GM18907 (cell line): ENCODE data around the gene TAS2R41.

ENCODE experiments used
- ATAC-seq: cut with Tn5 transposase; IDR thresholded peaks from one replicate; pipeline ENCODE4 v1.9.1; 2021; ENCODE audit warnings: mild to moderate bottlenecking, moderate library complexity; ENCODE audit not compliant: unreplicated experiment

The TAS2R41 gene

DNA sequence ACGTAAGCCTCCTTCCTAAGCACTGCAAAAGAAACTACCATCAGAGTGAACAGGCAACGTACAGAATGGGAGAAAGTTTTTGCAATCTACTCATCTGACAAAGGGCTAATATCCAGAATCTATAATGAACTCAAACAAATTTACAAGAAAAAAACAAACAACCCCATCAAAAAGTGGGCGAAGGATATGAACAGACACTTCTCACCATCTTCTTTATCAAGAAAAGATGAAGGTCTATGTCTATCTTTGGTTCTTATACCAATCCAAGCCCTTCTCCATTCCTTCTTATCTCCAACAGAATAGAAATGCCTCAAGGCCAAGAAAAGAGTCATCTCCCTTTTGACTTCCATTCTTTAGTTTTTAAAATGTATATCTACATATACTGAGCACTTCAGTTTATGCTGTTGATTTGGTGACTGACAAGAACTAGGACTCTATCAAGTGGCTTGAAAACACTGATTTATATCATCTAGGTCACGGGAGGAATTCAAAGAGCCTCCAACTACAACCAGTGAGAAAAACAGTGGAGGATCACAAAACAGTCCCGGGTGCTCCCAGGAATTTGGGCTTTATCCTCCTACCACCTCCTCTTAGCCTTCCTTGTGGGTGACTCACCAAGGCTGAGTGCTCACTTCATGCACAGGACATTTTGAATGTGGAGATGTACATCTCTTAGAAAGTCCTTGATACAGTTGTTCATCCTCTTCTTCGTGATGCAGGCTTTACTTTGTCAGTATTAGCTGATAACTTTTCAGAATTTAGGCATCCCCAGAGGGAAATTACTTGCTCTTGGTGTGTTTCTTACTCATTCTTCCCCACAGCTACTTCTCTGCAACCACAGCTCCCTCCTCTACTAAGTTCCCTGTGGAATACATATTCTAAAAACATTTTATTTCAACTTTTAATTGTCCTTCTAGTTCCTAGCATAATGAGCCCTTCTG, 15.4 kb downstream of the TAS2R41 start:
- no peak for ATAC-seq

DNA sequence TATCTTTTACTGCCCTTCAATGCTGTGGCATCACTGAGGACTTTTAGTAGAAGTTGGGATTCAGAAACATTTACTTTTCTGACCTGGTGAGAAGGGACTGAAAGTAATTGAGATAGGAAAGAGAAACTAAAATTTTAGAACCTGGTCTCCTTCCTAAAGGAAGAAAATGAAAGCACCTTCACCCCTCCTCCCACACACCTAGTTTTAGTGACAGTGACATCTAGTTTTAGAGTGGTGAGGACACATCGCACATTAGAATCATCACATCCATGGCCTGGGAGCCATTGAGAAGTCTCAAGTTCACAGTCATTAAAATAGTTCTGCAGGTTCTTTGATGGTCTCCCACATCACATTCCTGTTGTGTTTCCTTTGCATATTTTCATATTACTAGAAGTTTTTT, 16.1 kb downstream of the TAS2R41 start:
- no peak for ATAC-seq

DNA sequence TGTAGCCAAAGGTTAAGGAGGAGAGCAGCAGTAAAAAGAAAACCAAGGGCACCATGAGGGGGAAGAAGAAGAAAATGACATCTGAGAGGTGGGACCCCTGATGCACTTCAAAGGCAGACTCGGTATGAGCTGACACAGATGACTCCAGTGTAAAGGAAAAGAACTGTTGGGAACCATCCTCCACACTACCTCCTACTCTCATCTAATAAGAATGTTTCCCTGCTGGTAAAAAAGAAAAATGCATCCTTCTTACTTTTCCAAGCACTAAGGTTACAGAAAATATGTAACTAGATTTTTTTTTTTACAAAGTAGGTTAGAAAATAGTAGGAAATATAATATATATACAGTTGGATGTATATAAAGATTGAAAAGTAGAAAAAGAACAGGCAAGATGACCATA, 16.9 kb downstream of the TAS2R41 start:
- no peak for ATAC-seq

DNA sequence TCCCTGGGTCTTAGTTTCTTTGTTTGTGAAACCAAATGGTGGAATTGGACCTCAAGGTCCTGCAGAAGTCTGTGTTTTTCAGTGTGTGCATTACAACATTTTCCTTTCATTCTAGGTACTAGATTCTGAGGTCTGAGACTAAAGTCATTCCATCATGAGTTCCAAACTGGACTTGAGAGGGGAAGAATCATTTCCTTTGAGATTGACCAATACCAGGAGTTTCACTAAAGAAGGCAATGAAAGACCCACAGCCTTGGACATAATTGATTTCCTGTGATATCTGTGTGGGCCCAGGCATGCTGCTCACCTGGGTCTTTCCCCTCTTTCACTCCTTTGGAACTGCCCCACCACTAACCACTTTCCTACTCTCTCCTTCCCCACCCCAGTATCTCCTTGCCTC, 18.2 kb downstream of the TAS2R41 start:
- no peak for ATAC-seq

DNA sequence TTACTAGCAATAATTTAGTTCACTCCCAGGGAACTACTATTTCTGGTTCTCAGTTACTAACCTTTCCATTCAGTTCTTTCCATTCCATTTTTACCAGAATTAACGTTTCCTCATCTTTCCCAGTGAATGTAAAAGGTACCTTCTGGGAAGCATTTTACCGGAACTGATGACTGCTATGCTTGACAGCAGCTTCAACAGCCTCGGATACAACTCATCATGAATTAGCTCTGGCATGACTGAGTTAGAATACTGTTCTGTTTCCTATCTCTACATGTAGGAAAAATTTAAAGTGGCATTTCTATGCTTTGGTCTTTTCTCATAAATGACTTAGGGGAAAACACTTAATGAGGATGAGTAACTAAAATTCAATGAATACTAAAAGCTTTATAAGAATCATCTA, 18.6 kb downstream of the TAS2R41 start:
- ATAC-seq = no peak

DNA sequence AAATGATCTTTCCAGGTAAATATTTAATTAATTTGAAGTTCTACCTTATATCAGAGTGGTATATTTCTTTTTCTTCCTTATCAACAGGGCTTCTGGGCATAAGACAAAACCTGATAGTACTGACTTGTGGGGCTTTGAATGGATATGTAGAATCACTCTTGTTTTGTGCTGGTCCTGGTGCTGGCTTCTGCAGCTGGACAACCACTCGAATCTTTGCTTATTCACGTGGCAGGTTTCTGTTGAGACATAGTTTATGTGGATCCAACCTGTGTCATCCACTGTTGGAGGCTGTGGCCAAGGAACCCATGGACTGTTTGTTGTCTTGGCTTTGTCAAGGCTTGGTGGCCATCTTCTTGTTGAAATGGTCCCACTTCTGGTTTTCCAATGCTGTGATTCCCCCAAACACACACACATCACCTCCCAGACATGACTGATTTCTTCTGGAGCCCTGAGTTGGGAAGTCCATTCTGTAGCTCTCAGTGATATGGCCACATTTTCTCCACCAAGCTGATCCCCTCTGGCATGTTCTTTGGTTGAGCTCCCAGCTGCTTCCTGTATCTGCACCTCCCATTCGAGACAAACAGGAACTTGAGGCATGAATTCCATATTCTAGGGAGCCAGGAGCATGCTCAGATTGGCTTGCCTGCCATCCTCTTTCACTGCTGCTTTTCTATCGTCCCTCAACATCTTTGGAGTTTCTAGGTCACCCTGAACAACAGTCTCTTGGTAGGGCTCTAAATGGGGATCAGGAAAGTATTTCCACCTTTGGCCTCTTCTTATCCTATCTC, 19.5 kb downstream of the TAS2R41 start:
- ATAC-seq = no peak

DNA sequence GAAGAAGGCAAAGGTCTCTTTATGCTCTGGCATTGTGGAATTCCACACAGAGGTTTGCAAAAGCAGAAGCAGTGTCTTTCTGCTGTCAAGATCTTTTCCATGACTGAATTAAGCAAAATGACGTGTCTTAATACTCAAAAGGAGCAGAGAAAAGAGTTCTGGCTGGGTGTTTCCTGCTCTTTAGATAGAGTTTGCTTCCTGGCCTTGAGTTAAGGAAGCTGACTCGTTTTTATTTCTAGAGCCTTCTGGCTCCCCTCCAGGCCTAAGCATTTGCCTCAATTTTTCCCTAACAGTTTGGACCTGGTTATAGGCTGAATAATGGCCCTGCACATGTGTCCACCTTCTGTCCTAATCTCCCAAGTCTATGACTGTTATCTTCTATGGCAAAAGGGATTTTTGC, 21.6 kb downstream of the TAS2R41 start:
- ATAC-seq = no peak

DNA sequence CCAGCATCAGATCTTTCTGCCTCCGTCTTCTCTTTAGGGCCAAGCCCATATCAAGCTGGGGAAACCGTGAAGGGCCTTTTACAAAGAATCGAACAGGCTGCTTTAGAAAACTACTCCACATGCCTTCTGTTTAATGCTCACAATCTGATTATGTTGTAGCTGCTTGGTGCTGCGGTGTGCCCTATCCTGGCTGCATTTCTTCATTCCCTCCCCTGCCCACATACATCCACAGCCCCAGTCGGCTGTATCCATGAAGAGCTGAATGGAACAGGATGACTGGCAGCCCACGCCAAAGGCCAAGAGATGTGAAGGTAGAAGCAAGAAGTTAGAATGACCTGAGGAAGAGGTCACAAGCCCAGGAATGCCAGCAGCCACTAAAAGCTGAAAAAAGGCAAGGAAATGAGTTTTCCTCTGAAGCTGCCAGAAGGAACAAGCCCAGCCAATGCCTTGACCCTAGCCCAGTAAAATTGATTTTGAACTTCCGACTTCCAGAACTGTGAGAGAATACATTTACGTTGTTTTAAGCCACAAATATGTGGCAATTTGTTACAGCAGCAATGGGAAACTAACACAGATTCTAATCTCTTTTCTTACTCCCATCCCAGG, 22.2 kb downstream of the TAS2R41 start:
- ATAC-seq = no peak

DNA sequence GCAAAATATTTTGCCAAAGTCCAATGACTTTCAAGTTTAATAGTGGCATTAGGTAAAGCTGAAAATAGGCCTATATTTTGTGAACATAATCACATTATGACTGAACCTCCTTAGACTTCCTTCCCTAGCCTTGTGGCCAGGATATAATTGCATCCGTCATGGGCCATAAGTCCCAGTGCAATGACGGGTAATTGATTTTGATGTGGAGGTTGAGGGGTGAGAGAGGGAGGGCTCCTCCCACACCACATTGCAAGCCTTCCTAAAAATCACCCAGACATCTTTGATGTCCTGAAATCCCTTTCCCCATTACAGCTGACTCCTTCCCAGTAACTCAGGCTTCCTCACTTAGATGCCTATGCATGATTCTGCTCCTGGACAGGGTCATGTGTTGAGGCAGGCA, 25.6 kb downstream of the TAS2R41 start:
- ATAC-seq = no peak

DNA sequence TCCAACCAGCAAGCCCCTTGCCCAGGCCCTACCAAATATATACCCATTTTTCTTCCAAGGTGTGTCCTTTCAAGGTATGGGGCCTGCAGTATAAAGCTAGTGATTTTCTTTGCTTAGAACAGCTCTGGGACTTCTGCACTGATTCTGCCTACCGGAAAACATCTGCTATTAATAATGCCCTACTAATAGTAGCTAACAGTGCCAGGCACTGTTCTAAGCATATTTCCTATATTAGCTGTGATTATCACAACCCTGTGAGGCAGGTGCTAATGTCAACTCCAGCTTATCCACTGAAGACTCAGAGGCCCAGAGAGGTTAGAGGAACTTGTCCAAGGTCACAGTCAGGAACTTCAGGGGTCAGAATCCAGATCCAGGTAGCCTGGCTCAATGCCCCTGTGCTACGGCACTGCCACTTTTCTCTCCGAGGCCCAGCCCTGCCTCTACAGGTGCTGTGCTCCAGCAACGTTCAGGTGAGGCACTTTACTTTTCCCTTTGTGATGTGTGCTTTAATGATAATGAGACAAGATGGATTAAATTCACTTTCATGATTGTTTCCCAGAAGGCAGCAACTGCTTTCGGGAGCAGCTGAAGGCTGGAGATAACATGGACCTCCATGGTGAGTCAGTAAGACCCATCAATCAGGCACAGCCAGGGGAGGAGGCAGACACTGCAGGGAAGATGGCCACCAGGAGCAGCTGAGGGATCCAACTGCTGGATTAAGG, 26.7 kb downstream of the TAS2R41 start:
- ATAC-seq = no peak

DNA sequence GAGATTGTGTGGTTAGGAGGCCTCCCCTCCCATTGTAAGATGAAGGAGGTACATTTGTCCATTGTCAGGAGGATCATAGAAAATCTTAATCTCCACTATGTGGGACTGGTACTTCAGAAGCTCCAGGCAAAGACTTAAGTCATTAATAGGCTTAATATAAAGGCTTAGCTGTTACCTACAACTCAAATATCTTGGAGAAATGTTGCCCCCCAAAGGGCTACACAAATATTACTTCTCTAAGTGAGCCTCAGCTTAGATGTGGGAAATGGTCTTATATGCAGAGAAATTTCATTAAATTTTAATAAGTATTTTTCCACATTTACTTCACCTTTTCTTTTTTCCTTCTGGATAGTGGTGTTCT, 27.2 kb downstream of the TAS2R41 start:
- ATAC-seq = no peak

DNA sequence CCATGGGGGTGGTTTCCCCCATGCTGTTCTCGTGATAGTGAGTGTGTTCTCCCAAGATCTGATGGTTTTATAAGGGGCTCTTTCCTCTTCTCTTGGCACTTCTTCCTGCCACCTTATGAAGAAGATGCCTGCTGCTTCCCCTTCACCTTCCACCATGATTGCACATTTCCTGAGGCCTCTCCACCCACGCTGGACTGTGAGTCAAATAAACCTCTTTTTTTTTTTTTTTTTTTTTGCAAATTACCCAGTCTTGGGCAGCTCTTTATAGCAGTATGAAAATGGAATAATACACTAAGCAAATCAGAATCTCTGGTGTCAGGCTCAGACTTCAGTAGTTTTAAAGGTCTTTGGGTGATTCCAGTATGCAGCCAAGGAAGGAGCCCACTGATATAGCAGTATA, 28.2 kb downstream of the TAS2R41 start:
- no peak for ATAC-seq

DNA sequence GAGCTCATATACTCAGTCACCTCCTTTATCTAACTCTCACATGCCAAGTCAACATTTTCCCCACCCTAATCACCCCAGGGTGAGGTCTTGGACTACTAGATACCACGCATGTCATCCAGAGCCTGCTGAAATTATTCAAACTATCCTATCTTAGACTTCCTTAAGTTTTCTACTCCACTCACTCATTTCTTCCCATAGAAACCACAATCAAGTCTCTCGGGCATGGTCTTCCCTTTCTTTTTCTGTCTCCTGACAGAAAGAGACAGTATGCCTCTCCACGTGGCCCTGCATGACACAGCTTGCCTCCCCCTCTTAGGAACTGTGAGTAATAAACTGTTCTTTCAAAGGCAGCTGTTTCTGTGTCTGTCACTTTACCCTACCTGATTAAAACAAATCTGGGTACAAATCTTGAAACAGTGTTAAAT, 29.4 kb downstream of the TAS2R41 start:
- no peak for ATAC-seq

DNA sequence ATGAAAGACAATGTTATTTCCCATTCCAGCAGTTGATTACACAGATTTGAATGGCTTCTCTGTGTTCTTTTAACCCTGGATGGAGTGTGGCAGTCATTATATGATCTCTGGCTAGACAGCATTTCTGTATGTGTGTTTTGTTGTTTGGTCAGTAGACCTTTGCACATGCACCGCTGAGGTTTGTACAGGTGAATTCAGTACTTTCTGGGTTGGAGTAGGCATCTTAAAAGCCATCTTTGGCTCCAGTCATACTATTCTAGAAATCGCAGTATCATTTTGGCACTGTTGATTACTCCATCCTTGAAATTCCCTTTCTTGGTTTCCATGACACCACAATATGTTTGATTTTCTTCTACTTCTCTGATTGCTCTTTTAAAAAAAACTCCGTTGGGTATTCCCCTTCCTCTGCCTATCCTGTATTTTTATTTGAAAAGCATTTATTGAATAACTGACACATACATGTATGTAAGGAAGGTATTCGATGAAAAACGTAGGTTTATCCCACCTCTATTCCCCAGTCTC, 29.9 kb downstream of the TAS2R41 start:
- ATAC-seq = no peak

DNA sequence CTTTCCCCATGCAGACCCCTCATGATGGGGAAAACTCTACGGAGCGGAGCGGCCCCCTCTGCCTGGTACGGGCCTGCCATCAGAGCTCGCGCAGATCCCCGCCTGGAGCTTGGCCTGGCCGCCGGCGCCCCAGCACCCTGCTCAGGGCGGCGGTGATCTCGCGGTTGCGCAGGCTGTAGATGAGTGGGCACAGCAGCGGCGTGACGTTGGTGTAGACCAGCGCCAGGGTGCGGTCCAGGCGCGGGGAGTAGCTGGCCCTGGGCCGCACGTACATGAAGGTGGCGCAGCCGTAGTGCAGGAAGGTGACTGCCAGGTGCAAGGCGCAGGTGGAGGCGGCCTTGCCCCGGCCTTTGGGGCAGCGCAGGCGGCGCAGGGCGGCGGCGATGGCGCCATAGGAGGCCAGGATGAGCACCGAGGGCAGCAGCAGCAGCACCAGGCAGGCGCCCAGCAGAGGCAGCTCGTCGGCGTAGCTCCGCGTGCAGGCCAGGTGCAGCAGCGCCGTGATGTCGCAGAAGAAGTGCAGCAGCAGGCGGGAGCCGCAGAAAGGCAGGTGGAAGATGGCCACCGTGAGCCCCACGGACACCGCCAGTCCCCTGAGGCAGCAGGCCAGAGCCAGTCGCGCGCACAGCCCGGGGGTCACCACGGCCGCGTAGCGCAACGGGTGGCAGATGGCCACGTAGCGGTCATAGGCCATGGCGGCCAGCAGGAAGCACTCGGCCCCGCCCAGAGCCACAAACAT, 33.4 kb downstream of the TAS2R41 start:
- no peak for ATAC-seq

DNA sequence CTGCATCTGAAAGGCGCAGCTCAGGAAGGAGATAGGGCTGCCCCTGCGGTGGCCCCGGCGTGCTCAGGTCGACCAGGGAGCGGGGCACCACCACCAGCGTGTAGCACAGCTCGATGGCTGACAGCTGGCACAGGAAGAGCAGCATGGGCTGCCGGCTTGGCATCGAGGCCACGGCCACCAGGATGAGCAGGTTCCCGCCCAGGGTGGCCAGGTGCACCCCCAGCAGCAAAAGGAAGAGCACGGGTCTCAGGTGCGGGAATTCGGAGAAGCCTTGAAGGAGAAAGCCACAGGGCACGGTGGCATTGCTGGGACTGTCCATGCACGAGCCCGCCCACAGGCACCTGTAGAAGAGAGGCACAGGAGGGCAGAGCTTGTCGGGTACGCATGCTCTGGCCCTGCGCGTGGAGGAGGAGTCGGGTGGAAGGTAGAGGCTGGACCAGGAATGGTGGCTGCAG, 33.9 kb downstream of the TAS2R41 start:
- ATAC-seq = no peak

DNA sequence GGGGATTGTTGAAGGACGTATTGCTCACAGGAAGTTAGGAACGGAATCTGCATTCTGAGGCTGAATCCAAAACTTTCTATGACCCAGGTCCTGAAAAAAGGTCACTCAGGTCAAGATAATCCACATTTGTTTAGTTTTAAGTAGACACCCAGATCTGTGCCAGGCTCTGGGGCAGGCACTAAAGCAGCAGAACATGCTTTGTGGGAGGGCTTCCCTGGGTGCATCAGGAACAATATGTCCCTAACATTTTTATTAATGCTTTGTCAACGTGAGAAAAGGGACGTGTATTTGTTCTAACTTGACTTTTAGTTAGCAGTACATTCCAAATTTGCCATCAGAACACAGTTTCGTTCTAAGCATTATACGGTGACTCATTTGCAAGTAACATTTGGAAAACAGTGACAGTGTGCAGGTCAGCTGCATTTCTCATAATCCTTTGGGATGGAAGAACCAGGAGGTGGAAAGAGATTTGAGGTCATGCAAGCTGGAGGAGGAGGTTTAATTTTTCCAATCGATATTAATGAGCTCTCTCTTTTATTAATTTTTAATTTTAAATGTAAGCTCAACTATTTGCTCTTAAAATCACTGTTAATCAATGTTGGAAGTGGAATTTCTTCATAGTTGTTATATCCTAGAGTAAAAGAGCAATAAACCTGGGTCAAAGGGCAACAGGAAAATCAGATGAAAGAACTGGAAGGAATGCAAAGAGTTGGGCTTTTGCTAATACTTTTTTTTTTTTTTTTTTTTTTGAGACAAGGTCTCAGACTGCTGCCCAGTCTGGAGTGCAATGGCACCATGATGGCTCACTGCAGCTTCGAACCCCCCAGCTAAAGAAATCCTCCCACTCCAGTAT, 35.0 kb downstream of the TAS2R41 start:
- ATAC-seq = no peak

DNA sequence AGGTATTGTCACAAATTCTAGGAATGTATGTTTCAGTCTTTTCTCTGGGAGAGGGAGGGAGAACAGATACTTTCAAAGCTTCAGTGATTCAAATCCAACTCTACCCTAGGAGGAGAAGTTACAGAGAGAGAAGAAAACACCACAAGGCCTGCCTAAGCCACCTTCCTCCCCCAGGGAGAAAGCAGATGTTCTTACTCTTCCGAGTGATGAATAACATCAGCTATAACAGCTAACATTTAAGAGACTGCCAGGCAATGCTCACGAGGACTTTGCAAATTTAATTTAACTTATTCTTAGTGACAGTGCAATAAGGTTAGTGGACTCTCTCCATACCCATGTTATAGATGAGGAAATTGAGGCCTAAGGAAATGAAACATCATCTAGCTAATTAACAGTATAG, 36.8 kb downstream of the TAS2R41 start:
- ATAC-seq = no peak
